ENCODE measurements around the gene ARMC7.
"Not testable (repeated sequence)": the region's sequence is repeated elsewhere in the genome, so short reads cannot be mapped to it uniquely, and the experiment has no call there.

Gene ARMC7

DNA sequence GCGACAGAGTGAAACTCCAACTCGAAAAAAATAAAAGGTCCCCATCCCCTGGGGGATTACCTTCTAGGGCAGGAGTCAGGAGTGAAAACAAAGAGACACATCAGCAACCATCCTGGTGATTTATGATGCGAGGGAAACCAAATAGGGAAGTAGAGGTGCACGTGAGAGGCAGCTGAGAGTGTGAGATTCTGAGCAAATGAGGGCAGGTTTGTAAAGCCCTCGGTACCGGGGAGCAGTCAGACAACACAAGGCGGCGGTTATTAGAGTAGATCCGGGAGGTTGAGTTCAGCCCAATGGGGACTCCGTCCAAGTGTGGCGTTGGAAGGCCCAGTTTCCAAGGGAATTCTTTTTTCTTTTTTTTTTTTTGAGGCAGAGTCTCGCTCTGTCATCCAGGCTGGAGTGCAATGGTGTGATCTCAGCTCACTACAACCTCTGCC, 7.4 kb upstream of the ARMC7 start:
- no peak for DNase-seq

DNA sequence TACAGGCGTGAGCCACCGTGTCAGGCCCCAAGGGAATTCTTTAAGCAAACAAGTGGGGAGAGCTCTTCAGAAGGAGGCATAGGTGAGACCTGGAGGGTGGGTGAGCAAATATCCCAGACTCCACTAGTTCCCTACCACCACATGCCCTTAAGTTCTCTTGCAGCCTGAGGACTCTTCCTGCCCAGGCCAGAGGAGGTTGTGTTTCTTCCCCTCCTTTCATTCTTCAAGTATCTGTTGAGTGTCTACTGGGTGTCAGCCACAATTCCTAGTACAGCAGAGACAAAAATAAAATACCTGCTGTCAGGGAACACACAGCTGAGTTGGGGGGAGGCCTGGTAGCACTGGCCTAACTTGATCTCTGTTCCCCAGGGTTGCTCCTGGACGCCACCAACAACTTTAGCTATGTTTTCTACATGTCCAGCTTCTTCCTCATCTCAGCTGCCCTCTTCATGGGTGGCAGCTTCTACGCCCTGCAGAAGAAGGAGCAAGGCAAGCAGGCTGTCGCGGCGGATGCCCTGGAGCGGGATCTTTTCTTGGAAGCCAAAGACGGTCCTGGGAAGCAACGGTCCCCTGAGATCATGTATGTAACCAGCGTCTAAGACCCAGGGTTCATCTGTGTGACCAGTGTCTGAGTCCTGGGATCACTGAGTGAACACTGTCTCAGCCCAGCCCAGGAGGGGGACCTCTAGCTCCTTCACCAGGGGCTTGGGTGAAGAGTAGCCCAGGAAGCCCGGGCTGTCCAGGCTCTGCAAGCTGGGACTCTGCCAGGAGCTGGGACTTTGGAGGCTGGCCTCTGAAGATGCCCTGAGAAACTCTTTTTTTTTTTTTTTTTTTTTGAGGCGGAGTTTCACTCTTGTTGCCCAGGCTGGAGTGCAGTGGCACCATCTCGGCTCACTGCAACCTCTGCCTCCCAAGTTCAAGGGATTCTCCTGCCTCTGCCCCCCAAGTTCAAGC, 5.9 kb upstream of the ARMC7 start:
- DNase-seq = no peak

DNA sequence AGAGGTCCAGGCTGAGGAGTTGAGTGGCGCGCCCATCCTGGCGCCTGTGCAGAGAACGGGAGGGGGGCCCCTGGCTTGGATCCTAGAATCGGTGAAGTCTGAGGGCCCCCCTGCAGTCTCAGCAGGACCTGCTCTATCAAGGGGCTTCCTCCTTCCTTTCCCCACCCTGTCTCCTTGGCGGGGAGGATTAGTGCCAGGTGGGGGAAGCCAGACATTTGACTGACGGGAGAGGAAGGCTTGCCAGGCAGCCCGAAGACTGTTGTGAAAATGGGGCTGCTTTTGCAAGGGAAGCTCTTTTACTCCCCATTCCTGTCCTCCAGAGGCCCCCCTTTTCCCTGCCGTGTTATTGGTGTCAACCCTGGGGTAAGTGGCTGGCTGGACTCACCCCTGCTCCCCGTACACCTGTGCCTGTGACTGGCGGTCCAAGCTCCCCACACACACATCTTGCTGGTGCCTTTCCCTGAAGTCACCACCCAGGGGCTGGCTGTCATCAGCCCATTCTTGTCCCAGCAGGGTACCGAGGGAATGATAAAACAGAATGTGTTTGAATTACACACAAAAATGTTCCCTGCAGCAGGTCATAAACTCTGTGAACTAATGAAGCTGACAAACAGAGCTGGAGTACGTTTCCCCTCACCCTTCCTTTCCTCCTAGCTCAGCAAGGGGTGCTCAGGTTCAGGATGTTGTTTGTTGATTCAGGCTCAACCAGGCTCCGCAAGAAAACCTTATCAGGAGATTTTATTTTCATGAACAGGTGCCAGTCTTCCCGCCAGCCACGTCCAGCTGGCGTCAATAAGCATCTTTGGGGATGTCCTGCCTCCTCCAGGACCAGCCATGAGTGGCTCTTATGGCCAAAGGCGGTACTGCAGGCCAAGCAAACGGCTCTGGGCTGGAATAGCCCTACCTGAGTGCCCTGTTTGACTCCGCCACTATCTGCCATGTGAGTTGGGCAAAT, 4.4 kb upstream of the ARMC7 start:
- peak in 1 of 2 experiments; percentile 51 for DNase-seq

DNA sequence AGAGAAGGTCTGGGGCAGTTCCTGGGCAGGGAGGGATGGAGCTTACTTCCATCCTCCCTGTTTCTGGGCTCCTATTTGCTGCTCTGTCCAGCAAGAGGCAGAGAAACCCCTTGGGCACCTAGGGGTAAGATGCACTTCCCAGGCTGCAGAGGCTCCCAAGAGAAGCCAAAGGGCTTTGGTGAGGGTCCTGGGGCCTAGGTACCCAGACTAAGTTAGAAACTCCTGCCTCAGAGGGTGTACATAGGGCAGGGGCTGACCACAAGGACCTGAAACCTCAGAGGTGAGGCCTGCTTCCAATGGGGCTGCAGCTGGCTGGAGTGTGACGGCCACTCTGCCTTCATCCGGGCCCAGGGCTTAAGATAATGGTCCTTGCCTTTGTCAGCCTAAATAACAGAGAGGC, 1.6 kb upstream of the ARMC7 start:
- no peak for DNase-seq

DNA sequence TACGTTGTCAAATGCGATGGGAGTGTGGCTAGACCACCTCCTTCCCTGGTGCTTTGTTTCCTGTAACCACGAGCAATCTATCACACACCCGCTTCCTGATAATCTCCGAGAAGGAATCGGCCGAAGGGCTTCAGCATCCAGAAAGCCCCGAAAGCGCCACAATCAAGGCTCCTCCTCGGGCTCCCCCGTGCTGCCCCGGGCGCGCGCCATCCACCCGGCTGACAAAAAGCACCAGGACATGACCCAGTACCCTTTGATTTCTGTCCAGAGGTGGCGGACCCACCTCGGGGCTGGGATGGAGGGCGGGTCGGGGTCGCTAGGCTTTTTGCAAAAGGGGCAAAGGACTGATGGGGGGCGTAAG, 743 bp upstream of the ARMC7 start:
- no peak for DNase-seq

DNA sequence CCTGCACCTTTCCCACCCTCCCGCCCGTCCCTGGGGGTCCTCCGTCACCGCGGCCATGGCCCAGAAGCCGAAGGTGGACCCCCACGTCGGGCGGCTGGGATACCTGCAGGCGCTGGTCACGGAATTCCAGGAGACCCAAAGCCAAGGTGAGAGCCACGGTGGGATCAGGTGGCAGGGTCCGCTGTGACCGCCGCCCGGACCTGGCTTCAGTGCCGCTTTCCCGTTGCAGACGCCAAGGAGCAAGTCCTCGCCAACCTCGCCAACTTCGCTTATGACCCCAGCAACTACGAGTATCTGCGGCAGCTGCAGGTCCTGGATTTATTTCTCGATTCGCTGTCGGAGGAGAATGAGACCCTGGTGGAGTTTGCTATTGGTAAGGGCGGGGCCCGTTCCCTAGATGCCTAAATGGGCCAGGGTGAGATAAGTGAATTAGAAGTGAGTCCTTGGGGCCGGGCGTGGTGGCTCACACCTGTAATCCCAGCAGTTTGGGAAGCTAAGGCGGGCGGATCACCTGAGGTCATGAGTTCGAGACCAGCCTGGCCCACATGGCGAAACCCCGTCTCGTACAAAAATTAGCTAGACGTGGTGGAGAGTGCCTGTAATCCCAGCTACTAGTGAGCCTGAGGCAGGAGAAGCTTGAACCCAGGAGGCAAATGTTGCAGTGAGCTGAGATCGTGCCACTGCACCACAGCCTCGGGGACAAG, 617 bp downstream of the ARMC7 start:
- DNase-seq = no peak

DNA sequence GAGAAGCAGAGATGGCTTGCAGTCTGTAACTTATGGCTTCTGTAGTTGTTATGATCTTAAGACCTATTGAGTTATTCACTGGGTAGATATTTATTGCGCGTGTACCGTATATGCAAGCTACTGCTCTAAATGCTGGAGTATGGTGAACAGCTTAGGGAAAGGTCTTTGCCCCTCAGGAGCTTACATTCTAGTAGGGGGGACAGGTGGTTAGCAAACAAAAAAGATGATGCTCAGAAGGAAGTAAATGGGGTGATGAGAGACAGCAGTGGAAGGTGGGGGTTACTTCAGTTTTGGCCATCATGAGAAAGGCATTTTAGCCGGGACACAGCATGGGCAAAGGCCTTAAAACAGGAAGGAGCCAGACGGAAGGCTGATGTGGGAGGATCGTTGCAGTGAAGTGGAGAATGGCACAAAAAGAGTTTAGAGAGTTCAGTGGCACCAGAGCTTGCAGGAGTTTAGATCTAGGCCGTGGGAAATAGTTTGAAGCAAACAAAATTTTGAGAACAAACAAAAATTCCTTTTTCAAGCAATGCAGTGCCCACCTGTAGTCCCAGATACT, 2.1 kb downstream of the ARMC7 start:
- DNase-seq = no peak

DNA sequence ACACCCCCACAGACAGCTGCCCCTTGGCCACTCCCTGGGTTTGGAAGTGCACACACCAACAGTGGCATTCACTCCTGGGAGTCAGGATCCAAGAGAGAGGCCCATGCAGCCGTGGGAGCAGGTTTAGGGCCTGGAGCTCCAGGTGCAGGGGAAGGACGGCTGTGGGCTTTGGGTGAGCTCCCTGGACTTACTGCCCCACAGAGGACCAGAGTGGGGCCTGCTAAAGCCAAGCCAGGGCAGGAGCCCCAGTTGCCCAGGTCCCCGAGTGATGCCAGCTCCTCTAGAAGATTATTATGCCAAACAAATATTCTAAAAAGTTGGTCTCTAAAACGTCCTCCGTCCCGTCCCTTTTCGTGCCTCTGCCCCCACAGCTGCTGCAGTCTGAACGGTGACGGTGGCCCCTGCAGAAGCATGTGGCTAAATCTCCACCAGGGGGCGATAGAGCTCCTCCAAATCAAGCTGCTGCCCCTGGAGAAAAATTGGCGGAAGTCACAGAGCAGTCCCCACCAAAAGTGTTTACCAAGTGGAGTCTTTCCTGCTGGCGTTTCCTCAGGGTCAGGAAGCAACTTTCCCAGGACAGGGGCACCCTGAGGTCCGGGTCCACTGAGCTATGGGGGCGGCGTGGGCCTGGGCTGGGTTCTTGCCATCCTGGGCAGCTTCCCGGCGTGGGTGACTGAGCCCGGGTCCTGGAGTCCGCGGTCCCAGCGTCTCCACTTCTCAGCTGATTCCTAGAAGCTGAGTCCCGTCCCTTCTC, 4.2 kb downstream of the ARMC7 start:
- peak; percentile 91 to 95 for DNase-seq

DNA sequence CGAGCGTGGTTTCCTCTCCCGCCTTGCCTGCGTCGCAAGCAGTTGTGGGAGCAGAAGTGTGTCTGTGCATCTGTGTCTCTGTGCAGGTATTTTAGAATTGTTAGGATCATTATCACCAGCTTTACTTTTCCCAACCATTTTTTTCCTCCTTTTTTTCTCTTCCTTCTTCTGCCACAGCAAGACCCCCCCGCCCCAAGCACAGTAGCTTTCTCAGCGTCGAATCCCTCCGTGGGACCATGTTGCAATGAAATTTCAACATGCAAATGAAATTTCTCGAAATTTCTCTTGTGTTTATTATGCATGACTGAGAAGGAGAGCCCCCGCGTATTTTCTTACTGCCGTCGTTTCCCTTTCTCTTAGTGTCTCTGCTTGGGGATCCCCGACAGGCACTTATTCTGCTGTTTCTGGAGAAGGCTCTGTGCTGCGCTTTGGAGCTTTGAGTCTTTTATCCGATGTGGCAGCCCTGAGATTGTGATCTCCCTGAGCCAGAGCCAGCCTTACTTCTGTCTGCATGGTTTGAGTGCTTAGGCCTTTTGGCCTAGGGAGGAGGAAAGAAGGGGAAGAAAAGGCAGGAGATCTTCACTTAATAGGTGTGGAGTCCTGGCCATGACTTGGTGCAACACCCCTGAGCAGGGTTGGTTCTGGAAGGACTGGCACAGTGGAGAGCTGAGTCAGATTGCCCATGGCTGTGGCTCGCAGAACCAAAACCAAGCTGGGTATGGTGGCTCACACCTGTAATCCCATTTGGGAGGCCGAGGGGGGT, 5.0 kb downstream of the ARMC7 start:
- peak in 1 of 2 experiments; percentile 36 for DNase-seq

DNA sequence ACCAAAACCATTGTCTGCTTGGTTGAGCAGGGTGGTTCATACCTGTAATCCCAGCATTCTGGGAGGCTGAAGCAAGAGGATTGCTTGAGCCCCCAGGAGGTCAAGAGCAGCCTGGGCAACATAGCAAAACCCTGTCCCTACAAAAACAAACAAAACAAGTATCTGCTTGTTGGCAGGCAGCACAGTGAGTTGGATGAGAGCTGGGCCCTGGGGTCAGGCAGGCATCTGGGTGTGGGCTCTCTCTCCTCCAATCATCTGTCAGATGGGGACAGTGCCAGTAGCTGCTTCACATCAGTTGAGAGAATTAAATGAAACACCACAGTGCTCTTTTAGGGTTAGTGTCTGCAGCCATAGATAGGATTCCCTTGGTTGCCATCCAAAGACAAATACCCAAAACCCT, 5.8 kb downstream of the ARMC7 start:
- no peak for DNase-seq

DNA sequence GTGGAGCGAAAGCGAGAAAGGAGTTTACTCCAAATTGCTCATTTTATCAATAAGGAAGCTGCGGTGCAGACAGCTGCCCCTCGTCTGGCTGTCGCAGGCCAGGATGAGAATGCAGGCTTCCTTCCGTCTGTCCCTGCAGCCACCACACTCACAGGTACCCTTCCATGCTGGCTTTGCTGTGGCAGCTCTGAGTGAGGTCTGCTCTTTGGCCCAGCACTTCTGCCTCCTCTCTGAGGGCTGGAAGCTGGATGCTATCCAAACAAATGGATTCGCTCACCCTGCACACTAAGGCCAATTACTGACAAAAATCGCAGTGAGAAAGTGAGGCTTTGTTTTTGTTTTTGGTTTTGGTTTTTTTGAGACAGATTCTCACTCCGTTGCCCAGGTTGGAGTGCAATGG, 7.0 kb downstream of the ARMC7 start:
- DNase-seq = no peak

DNA sequence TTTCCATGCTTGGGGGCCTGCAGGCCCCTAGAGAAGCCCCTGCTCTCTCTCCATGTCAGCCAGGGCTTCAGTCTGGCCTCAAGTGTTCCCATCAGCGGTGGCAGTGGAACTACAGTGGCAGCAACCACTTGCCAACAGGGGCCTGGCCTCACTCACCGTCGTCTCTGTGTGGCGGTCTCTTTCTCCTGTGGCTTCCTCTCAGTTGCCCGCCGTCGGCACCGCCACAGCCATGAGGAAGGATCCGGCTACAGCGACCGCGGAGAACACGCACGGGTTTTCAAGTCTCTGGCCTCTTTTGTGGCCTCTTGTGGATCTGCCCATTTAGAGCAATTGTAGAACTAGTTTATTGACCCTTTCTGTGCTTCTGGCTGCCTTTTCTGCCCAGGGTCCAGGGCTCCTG, 8.5 kb downstream of the ARMC7 start:
- no peak for DNase-seq

DNA sequence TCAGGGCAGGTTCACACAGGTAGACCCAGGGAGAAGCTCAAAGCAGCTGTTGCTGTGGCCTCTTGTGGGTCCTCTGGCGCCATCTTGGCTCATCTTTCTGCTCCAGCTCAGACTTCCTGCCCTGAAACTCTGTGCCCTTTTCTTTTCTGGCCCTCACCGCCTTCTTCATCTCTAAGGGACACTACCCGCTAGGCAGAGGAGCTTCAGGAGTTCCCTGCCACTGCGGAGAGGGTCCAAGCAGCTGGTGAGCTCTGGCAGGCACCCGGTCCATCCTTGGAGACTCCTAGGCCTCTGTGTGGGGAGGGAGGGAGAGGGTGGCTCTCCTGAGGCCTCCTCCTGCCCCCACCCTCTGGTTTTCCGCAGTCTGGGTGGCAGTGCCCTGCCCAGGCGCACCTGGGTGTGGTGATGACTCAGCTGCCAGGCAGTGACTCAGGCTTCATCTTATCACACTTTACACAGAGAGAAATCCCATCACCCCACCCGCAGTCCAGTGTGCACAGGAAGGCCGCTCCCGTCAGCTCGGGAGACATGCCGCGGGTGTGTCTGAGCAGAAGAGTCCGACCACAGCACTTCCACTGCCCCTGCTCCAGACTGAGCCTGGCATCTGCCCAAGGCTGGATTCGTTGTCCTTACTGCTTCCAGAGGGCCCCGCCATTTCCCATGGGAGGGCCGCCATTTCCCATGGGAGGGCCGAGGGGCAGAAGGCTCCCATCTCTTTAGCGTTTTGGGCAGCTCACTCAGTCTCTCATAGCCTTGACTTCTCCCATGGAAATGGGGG, 14.5 kb downstream of the ARMC7 start:
- peak; percentile 66 to 71 for DNase-seq

DNA sequence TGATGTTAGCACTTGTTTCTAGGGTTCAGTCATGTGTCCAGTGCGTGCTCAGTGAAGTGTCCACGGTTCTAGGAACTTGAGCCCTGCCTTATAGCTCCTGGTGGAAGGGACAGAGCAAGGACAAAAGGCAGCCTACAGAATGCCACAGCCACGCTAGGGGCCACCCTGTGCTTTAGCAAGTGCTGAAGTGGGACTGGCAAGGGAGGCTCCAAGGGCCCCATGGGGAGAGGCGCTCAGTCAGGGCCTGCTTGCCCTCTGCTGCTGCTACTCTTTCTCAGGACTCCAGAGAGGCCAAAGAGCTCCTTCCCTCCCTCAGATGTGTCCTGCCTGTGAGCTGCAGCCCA, 15.0 kb downstream of the ARMC7 start:
- no peak for DNase-seq

DNA sequence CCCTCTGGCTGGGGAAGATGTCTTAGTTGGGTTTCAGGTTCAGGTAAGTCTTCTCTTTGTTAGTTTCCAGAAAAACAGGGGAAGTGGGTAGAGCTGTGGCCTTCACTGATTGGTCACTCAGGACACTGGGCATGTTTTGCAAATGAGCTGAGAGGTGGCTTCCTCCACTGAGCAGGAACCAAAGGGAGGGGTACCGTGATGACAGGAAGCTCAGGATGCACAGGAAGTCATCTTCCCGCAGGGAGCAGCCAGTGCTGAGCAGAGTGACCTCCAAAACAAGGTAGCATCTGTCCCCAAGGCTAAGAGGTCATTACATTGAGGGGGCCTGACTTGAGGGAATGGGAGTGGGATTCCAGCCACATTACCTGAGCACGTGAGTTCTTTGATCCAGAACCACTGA, 16.2 kb downstream of the ARMC7 start:
- DNase-seq = no peak

DNA sequence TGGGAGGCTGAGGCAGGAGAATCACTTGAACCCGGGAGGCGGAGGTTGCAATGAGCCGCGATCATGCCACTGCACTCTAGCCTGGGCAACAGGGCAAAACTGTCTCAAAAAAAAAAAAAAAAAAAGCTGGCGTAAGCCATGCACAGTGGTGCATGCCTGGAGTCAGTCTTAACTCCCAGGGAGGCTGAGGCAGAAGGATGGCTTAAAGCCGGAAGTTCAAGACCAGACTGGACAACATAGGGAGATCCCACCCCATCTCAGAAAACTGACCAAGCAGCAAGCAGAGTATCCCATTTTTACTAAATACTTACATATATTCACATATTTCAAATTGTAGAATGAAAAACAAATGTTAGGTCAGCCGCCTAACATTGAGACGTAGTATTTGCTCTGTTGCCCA, 17.2 kb downstream of the ARMC7 start:
- DNase-seq = no peak

DNA sequence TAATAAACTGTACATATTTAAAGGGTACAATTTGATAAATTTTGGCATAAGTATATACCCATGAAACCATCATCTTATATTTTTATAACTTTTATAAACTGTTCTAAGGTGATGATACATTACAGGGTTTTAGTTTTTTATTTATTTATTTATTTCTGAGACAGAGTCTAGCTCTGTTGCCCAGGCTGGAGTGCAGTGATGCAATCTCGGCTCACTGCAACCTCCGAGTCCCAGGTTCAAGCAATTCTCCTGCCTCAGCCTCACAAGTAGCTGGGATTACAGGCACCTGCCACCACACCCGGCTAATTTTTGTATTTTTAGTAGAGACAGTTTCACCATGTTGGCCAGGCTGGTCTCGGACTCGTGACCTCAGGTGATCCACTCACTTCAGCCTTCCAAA, 18.2 kb downstream of the ARMC7 start:
- not testable (repeated sequence) for DNase-seq

DNA sequence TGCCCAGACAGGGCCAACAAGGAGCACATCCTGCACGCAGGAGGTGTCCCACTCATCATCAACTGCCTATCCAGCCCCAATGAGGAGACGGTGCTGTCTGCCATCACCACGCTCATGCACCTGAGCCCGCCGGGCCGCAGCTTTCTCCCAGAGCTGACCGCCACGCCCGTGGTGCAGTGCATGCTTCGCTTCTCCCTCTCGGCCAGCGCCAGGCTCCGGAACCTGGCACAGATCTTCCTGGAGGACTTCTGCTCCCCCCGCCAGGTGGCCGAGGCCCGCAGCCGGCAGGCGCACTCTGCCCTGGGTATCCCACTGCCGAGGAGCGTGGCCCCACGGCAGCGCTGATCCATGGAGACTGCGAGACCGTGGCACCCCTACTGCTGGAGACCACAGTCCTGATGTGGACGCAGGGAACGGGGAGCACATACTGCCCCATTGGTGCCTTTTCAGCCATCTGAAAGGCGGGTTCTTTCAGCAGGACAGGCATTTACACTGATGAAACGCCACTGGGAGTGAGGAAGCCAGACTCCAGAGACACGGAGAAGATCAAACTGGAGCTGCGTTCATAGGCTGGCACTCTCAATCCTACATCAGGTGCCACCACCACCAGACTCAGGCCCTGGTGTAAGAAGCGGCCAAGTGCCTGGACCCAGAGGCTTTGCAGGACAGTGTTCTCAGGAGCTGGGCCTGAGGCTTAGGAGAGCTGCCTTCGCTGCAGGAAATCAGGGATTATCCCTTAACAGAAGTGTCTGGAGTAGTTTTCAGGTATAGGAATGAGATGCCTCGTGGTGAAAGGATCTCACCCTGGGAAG, 19.1 kb downstream of the ARMC7 start:
- no peak for DNase-seq

DNA sequence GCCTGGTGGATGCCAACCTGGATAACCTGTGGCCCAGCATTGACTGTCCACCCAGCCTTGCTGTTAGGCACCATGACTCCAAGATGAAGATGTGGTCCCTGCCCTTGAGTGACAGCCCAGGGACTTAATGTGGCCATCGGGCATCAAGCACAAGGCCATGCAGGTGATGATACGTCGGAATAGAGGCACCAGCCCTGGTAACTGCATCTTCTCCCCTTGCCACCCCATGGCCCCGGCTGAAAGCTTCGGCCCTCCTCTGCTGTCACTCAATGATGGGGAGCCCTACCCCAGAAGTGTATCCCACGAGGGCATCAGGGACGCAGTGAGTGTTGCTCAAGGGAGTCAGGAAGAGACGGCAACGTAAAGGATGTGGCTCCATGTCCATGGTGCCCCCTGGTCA, 19.8 kb downstream of the ARMC7 start:
- DNase-seq = no peak
